Type B pancreatic cell (in vitro differentiated cells): ENCODE measurements around the gene BCR. TPM values are rescaled to one million over a fixed set of nuclear protein-coding genes. Genes with fewer than 3 reads are reported as not detected.

Experiments
- DNase-seq: peaks from one replicate; pipeline ENCODE4 v3.0.0; 2021; ENCODE audit warnings: mixed read lengths; ENCODE audit not compliant: unreplicated experiment; ENCODE audit errors: extremely low spot score
- H3K27ac Mint-ChIP-seq: 2 replicates; pipeline ENCODE4 v1.8.0; 2021; ENCODE audit warnings: mild to moderate bottlenecking, mixed read lengths
- H3K27me3 Mint-ChIP-seq: 2 replicates; pipeline ENCODE4 v1.8.0; 2021; ENCODE audit warnings: mixed read lengths
- H3K36me3 Mint-ChIP-seq: 2 replicates; pipeline ENCODE4 v1.8.0; 2021; ENCODE audit warnings: mixed read lengths
- H3K4me1 Mint-ChIP-seq: one replicate; pipeline ENCODE4 v1.8.0; 2021; ENCODE audit warnings: mixed read lengths; ENCODE audit not compliant: unreplicated experiment
- H3K4me3 Mint-ChIP-seq: 2 replicates; pipeline ENCODE4 v1.8.0; 2021; ENCODE audit warnings: mild to moderate bottlenecking, mixed read lengths
- H3K9me3 Mint-ChIP-seq: 2 replicates; pipeline ENCODE4 v1.8.0; 2021; ENCODE audit warnings: mixed read lengths
- total RNA-seq: library from RNA; stranded (reverse); gene quantifications from 2 replicates; pipeline ENCODE4 v1.2.1, GENCODE V29; 2021; ENCODE audit warnings: low replicate concordance
- TF ChIP-seq, protein P1 (sequence below): fragments of 200-600 bp; sonication (generic); conservative IDR thresholded peaks from 2 replicates; pipeline ENCODE4 v1.5.0; 2021; ENCODE audit warnings: antibody characterized with exemption, mild to moderate bottlenecking

BCR gene
- total RNA-seq, 1 donor from 2014 or later, result 61.2 TPM

- H3K9me3 Mint-ChIP-seq, result no peaks in the 10 kb centered on the region
- TF ChIP-seq, protein P1, sequence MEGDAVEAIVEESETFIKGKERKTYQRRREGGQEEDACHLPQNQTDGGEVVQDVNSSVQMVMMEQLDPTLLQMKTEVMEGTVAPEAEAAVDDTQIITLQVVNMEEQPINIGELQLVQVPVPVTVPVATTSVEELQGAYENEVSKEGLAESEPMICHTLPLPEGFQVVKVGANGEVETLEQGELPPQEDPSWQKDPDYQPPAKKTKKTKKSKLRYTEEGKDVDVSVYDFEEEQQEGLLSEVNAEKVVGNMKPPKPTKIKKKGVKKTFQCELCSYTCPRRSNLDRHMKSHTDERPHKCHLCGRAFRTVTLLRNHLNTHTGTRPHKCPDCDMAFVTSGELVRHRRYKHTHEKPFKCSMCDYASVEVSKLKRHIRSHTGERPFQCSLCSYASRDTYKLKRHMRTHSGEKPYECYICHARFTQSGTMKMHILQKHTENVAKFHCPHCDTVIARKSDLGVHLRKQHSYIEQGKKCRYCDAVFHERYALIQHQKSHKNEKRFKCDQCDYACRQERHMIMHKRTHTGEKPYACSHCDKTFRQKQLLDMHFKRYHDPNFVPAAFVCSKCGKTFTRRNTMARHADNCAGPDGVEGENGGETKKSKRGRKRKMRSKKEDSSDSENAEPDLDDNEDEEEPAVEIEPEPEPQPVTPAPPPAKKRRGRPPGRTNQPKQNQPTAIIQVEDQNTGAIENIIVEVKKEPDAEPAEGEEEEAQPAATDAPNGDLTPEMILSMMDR, result no peak
- DNase-seq, result no peak
- H3K27ac Mint-ChIP-seq, result no peak overlapping the region
- no peaks in the 10 kb centered on the region for H3K4me1 Mint-ChIP-seq
- H3K27me3 Mint-ChIP-seq, result no peaks in the 10 kb centered on the region
- H3K36me3 Mint-ChIP-seq, result peaks cover 5% of the 10 kb centered on the region
- H3K4me3 Mint-ChIP-seq, result no peak overlapping the region
Observed at GRCh38 chr22:23278883-23279675, 98.8 kb downstream of the BCR start.

GRCh38 chr22:23279781-23280180, 99.5 kb downstream of the BCR start:
- TF ChIP-seq, protein P1, result no peak
- Mint-ChIP-seq H3K27me3 (no peaks in the 10 kb centered on the region), H3K27ac (no peak overlapping the region), H3K4me3 (no peak overlapping the region), H3K36me3 (peaks cover 5% of the 10 kb centered on the region), H3K9me3 (no peaks in the 10 kb centered on the region), H3K4me1 (no peaks in the 10 kb centered on the region)
- no peak for DNase-seq

DNA sequence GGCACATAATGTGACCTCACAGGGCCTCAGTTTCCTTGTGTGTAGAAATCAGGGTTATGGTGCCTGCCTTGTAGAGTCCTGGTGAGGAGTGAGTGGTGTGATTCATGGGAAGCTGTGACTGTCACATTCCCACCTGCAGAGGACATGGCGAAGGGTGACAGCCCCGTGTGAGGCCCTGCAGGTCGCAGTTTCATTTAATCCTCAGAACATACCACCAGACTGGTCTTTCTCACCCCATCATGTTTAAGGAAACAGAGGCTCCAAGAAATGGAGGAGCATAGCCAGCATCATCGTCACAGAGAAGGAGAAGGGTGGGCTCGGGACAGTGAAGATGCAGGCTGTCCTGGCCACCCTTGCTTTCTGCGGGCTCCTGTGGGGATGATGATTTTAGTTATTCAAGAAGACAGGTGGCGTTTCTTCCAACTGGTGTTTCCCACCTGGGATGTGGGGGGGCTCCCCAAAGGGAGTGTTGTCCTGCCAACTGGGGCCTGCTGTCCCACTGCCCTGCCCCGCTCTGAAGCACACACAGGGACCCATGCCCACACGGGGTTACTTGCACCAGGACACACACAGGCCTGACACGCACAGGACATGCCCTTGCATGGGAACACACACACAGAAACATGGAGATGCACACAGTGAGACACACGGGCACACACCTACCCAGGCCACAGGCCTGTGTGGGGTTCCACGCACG, 100.2 kb downstream of the BCR start:
- H3K27ac Mint-ChIP-seq, result no peak overlapping the region
- peaks cover 4% of the 10 kb centered on the region for H3K36me3 Mint-ChIP-seq
- no peaks in the 10 kb centered on the region for H3K9me3 Mint-ChIP-seq
- TF ChIP-seq, protein P1, result no peak
- no peaks in the 10 kb centered on the region for H3K27me3 Mint-ChIP-seq
- no peaks in the 10 kb centered on the region for H3K4me1 Mint-ChIP-seq
- H3K4me3 Mint-ChIP-seq, result no peak overlapping the region
- no peak for DNase-seq

DNA sequence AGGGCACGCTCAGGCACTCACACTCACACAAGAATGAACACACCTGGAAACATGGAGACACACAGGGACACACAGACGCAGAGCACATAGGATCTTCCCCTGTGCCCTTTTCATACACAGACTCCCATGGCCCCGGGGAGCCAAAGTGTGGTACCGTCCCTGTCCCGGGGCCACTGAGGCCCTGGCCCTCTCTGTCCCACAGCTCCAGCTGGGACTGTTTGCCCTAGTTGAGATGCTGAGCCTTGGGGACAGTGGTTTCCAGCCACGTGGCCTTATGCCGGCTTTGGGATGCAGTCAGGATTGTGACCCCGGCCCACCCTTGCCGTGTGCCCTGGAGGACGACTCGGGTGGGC, 100.7 kb downstream of the BCR start:
- Mint-ChIP-seq H3K4me1 (no peaks in the 10 kb centered on the region), H3K27ac (no peak overlapping the region), H3K9me3 (no peaks in the 10 kb centered on the region), H3K36me3 (no peaks in the 10 kb centered on the region), H3K27me3 (no peaks in the 10 kb centered on the region), H3K4me3 (no peak overlapping the region)
- DNase-seq, result no peak
- TF ChIP-seq, protein P1, result no peak

- H3K4me1 Mint-ChIP-seq, result no peaks in the 10 kb centered on the region
- H3K27ac Mint-ChIP-seq, result no peak overlapping the region
- no peaks in the 10 kb centered on the region for H3K36me3 Mint-ChIP-seq
- no peak overlapping the region for H3K4me3 Mint-ChIP-seq
- TF ChIP-seq, protein P1, result peak; percentile 96
- H3K9me3 Mint-ChIP-seq, result no peaks in the 10 kb centered on the region
- H3K27me3 Mint-ChIP-seq, result no peaks in the 10 kb centered on the region
- DNase-seq, result peak; percentile 86
Observed at GRCh38 chr22:23281406-23282088, 101.2 kb downstream of the BCR start.
